HEK293 (cell line): ENCODE results near the gene COL15A1.

ENCODE experiments used
- CTCF ChIA-PET: fragments of 350-600 bp; formaldehyde crosslinking; extraction: SDS; loops from one replicate; lab custom pipeline; 2021; ENCODE audit warnings: antibody characterized with exemption; lab: Yijun Ruan, JAX
- POLR2A ChIA-PET: fragments of 300-600 bp; formaldehyde crosslinking; extraction: SDS; loops from one replicate; lab custom pipeline; 2020; ENCODE audit warnings: antibody characterized with exemption, inconsistent platforms; lab: Yijun Ruan, JAX
- H3K27ac ChIP-seq: fragments of 200-500 bp; sonication (Bioruptor generic); 2 replicates; pipeline ENCODE4 v1.5.1; 2014; ENCODE audit warnings: low read depth, low read length, control low read depth, inconsistent platforms; ENCODE audit errors: extremely low read depth
- H3K36me3 ChIP-seq, 2 experiments: fragments of 200-500 bp in 1 of 2; sonication (Bioruptor generic) in 1 of 2; 1 replicate in 1 of 2; 2 replicates in 1 of 2; pipeline ENCODE4 v1.5.1; 2014 to 2017; ENCODE audit warnings: inconsistent platforms in 2 of 2, low read length in 2 of 2; ENCODE audit not compliant: control insufficient read depth in 2 of 2, insufficient read depth in 1 of 2
- H3K4me1 ChIP-seq: fragments of 200-500 bp; sonication (Bioruptor generic); 2 replicates; pipeline ENCODE4 v1.5.1; 2014; ENCODE audit warnings: mild to moderate bottlenecking, low read length, inconsistent platforms; ENCODE audit not compliant: control insufficient read depth, insufficient read depth
- H3K4me3 ChIP-seq: 2 replicates; pipeline ENCODE4 v1.5.1; 2011; ENCODE audit warnings: low read depth, mild to moderate bottlenecking, control low read depth, low read length, moderate library complexity
- H3K9me3 ChIP-seq: fragments of 200-500 bp; sonication (Bioruptor generic); 2 replicates; pipeline ENCODE4 v1.5.1; 2014; ENCODE audit warnings: low read depth, low read length, inconsistent platforms; ENCODE audit not compliant: control insufficient read depth, insufficient read depth
- GFI1B ChIP-seq: fragments of 450-650 bp; formaldehyde crosslinking; IDR thresholded peaks from 2 replicates; pipeline ENCODE4 v1.5.1; 2016; ENCODE audit warnings: missing biosample characterization, missing genetic modification characterization
- KLF7 ChIP-seq: fragments of 450-650 bp; formaldehyde crosslinking; IDR thresholded peaks from 2 replicates; pipeline ENCODE4 v1.5.1; 2016; ENCODE audit warnings: missing biosample characterization, missing genetic modification characterization, borderline replicate concordance
- PRDM1 ChIP-seq: fragments of 450-650 bp; formaldehyde crosslinking; IDR thresholded peaks from 2 replicates; pipeline ENCODE4; 2016; ENCODE audit warnings: missing biosample characterization, missing genetic modification characterization
- PRDM2 ChIP-seq: fragments of 450-650 bp; formaldehyde crosslinking; IDR thresholded peaks from 2 replicates; pipeline ENCODE4 v1.5.1; 2016; ENCODE audit warnings: missing biosample characterization, missing genetic modification characterization, borderline replicate concordance
- REPIN1 ChIP-seq: fragments of 450-650 bp; formaldehyde crosslinking; IDR thresholded peaks from 2 replicates; pipeline ENCODE4 v1.5.1; 2017; ENCODE audit warnings: missing biosample characterization, missing genetic modification characterization, low read depth
- ZIC2 ChIP-seq: fragments of 450-650 bp; formaldehyde crosslinking; IDR thresholded peaks from 2 replicates; pipeline ENCODE4 v1.5.1; 2016; ENCODE audit warnings: missing biosample characterization, missing genetic modification characterization
- ZNF10 ChIP-seq: fragments of 450-650 bp; formaldehyde crosslinking; IDR thresholded peaks from 2 replicates; pipeline ENCODE4 v1.5.1; 2017; ENCODE audit warnings: missing biosample characterization, missing genetic modification characterization
- ZNF133 ChIP-seq: fragments of 450-650 bp; formaldehyde crosslinking; IDR thresholded peaks from 2 replicates; pipeline ENCODE4 v1.5.1; 2016; ENCODE audit warnings: missing biosample characterization, missing genetic modification characterization
- ZNF266 ChIP-seq: fragments of 450-650 bp; formaldehyde crosslinking; IDR thresholded peaks from 2 replicates; pipeline ENCODE4 v1.5.1; 2016; ENCODE audit warnings: missing biosample characterization, missing genetic modification characterization, low read depth
- ZNF404 ChIP-seq: fragments of 450-650 bp; formaldehyde crosslinking; IDR thresholded peaks from 2 replicates; pipeline ENCODE4 v1.5.1; 2017; ENCODE audit warnings: missing biosample characterization, missing genetic modification characterization
- ZNF426 ChIP-seq: fragments of 450-650 bp; formaldehyde crosslinking; IDR thresholded peaks from 2 replicates; pipeline ENCODE4 v1.5.1; 2017; ENCODE audit warnings: missing biosample characterization, missing genetic modification characterization, mild to moderate bottlenecking, inconsistent platforms, moderate library complexity
- ZNF510 ChIP-seq: fragments of 450-650 bp; formaldehyde crosslinking; IDR thresholded peaks from 2 replicates; pipeline ENCODE4 v1.5.1; 2018; ENCODE audit warnings: mild to moderate bottlenecking, missing genetic modification characterization, missing biosample characterization; ENCODE audit not compliant: insufficient replicate concordance
- ZNF529 ChIP-seq: fragments of 450-650 bp; formaldehyde crosslinking; IDR thresholded peaks from 2 replicates; pipeline ENCODE4 v1.5.1; 2017; ENCODE audit warnings: missing genetic modification characterization, missing biosample characterization; ENCODE audit not compliant: insufficient replicate concordance
- ZNF623 ChIP-seq: fragments of 450-650 bp; formaldehyde crosslinking; IDR thresholded peaks from 2 replicates; pipeline ENCODE4 v1.5.1; 2016; ENCODE audit warnings: missing biosample characterization, missing genetic modification characterization
- ZNF639 ChIP-seq: fragments of 450-650 bp; formaldehyde crosslinking; IDR thresholded peaks from 2 replicates; pipeline ENCODE4 v1.5.1; 2016; ENCODE audit warnings: missing biosample characterization, missing genetic modification characterization
- ZNF777 ChIP-seq: fragments of 450-650 bp; formaldehyde crosslinking; IDR thresholded peaks from 2 replicates; pipeline ENCODE4 v1.5.1; 2017; ENCODE audit warnings: missing biosample characterization, missing genetic modification characterization, borderline replicate concordance
- ZNF785 ChIP-seq: fragments of 450-650 bp; formaldehyde crosslinking; IDR thresholded peaks from 2 replicates; pipeline ENCODE4 v1.5.1; 2016; ENCODE audit warnings: missing biosample characterization, missing genetic modification characterization
- TF ChIP-seq, protein P1 (sequence below): fragments of 450-650 bp; formaldehyde crosslinking; IDR thresholded peaks from 2 replicates; pipeline ENCODE4 v1.5.1; 2016; ENCODE audit warnings: missing biosample characterization, missing genetic modification characterization

COL15A1 gene

DNA sequence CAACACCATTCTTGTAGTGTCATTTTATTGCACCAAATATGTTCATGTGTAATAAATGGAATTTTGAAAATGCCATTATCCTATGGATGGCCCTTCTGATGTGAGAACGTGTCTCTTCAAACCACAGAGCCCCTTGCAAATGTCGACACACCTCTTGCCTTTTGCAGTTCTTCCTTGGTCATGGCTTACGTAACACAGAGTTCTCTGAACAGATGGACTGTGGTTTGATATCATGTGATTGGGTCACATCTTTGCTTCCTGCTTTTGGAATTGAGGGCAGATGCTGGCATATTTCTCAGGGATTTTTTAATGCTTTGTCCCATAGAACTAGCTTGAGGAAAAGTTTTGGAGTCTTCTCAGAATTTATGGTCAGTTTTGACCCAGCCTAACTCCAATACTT lies 165.8 kb downstream of the COL15A1 start:
- peaks cover 5% of the 10 kb centered on the region; the same call in 1 of the 2 replicates for H3K4me1 ChIP-seq
- H3K36me3 ChIP-seq: no peaks in the 10 kb centered on the region
- TF ChIP-seq ZNF10 (no peak), ZNF623 (tag by site-specific recombination) (no peak), PRDM2 (tag by site-specific recombination) (no peak), ZNF785 (no peak), PRDM1 (no peak), ZNF529 (tag by site-specific recombination) (no peak), KLF7 (tag by site-specific recombination) (no peak), ZNF510 (no peak), ZNF426 (tag by site-specific recombination) (no peak), ZNF777 (no peak), ZNF404 (no peak), ZNF266 (tag by site-specific recombination) (no peak), ZNF133 (tag by site-specific recombination) (no peak), GFI1B (tag by site-specific recombination) (no peak), ZIC2 (tag by site-specific recombination) (no peak), REPIN1 (tag by site-specific recombination) (no peak), ZNF639 (tag by site-specific recombination) (no peak)
- TF ChIP-seq, protein P1, sequence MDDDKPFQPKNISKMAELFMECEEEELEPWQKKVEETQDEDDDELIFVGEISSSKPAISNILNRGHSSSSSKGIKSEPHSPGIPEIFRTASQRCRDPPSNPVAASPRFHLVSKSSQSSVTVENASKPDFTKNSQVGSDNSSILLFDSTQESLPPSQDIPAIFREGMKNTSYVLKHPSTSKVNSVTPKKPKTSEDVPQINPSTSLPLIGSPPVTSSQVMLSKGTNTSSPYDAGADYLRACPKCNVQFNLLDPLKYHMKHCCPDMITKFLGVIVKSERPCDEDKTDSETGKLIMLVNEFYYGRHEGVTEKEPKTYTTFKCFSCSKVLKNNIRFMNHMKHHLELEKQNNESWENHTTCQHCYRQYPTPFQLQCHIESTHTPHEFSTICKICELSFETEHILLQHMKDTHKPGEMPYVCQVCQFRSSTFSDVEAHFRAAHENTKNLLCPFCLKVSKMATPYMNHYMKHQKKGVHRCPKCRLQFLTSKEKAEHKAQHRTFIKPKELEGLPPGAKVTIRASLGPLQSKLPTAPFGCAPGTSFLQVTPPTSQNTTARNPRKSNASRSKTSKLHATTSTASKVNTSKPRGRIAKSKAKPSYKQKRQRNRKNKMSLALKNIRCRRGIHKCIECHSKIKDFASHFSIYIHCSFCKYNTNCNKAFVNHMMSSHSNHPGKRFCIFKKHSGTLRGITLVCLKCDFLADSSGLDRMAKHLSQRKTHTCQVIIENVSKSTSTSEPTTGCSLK (tag by site-specific recombination): no peak
- no peaks in the 10 kb centered on the region for H3K9me3 ChIP-seq
- POLR2A ChIA-PET: no interaction called here
- H3K27ac ChIP-seq: no peak overlapping the region
- no peak overlapping the region for H3K4me3 ChIP-seq
- CTCF ChIA-PET: no interaction called here
